Osteocyte (in vitro differentiated cells): ENCODE data around the gene WIF1. TPM values are rescaled to one million over a fixed set of nuclear protein-coding genes. Genes with fewer than 3 reads are reported as not detected.

Source experiments
- DNase-seq: peaks from one replicate; pipeline ENCODE4 v3.0.0; 2021; ENCODE audit warnings: mixed read lengths; ENCODE audit not compliant: unreplicated experiment; ENCODE audit errors: extremely low spot score
- H3K27ac Mint-ChIP-seq: one replicate; pipeline ENCODE4 v1.8.0; 2021; ENCODE audit warnings: mild to moderate bottlenecking, mixed read lengths; ENCODE audit not compliant: unreplicated experiment
- H3K27me3 Mint-ChIP-seq: one replicate; pipeline ENCODE4 v1.8.0; 2021; ENCODE audit warnings: mixed read lengths; ENCODE audit not compliant: unreplicated experiment
- H3K36me3 Mint-ChIP-seq: one replicate; pipeline ENCODE4 v1.8.0; 2021; ENCODE audit warnings: mixed read lengths; ENCODE audit not compliant: unreplicated experiment
- H3K4me1 Mint-ChIP-seq: one replicate; pipeline ENCODE4 v1.8.0; 2021; ENCODE audit warnings: mixed read lengths; ENCODE audit not compliant: unreplicated experiment
- H3K4me3 Mint-ChIP-seq: one replicate; pipeline ENCODE4 v1.8.0; 2021; ENCODE audit warnings: mild to moderate bottlenecking, moderate library complexity, mixed read lengths; ENCODE audit not compliant: unreplicated experiment
- H3K9me3 Mint-ChIP-seq: one replicate; pipeline ENCODE4 v1.8.0; 2021; ENCODE audit warnings: mixed read lengths; ENCODE audit not compliant: unreplicated experiment
- total RNA-seq: library from RNA; stranded (reverse); gene quantifications from 2 replicates; pipeline ENCODE4 v1.2.1, GENCODE V29; 2021
- TF ChIP-seq, protein P1 (sequence below): fragments of 200-600 bp; sonication (generic); IDR thresholded peaks from 2 replicates; pipeline ENCODE4 v1.5.0; 2021; ENCODE audit warnings: antibody characterized with exemption, mild to moderate bottlenecking, moderate library complexity

WIF1 gene
- total RNA-seq, 1 donor from 2014 or later = not detected

DNA sequence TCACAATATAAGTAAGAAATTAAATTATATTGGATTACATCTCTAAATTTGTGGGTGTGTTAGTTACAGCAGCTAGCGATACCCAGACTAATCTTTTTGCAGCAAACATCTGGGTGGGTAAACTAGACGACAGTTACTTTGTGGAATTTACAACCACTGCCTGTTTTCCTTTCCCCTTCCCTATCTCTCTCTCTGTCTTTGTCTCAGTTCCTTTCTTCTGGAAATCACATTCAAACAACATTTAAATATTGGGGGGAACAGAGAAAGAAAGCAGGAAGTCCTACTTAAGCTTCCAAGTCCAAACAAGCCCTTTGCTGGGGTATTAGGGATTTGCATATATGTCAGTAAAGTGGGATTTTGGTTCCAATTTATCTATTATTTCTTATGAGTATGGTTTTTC lies 97.6 kb downstream of the WIF1 start:
- Mint-ChIP-seq H3K27ac (no peak overlapping the region), H3K4me1 (no peaks in the 10 kb centered on the region), H3K4me3 (no peak overlapping the region), H3K9me3 (peaks cover 10% of the 10 kb centered on the region), H3K36me3 (no peaks in the 10 kb centered on the region), H3K27me3 (peaks cover 16% of the 10 kb centered on the region)
- TF ChIP-seq, protein P1, sequence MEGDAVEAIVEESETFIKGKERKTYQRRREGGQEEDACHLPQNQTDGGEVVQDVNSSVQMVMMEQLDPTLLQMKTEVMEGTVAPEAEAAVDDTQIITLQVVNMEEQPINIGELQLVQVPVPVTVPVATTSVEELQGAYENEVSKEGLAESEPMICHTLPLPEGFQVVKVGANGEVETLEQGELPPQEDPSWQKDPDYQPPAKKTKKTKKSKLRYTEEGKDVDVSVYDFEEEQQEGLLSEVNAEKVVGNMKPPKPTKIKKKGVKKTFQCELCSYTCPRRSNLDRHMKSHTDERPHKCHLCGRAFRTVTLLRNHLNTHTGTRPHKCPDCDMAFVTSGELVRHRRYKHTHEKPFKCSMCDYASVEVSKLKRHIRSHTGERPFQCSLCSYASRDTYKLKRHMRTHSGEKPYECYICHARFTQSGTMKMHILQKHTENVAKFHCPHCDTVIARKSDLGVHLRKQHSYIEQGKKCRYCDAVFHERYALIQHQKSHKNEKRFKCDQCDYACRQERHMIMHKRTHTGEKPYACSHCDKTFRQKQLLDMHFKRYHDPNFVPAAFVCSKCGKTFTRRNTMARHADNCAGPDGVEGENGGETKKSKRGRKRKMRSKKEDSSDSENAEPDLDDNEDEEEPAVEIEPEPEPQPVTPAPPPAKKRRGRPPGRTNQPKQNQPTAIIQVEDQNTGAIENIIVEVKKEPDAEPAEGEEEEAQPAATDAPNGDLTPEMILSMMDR = no peak
- no peak for DNase-seq

DNA sequence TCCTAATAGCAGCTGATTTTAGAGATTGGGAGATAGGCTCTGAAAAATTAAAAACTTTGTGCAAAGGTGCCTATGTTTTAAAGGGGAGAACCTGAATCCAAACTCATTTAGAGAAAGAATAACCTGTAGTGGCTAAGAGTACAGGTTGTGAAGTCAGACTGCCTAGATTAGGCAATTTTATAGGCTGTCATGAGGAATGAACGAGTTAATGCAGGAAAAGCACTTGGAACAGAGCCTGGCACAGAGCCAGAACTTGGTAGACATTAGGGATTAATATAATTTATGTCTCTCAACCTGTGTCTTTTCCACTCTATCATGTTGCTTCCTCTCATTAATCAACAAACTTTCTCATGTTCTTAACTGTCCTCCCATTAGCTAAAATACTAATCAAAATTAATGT lies 98.1 kb downstream of the WIF1 start:
- H3K27ac Mint-ChIP-seq = no peak overlapping the region
- DNase-seq = no peak
- H3K4me3 Mint-ChIP-seq = no peak overlapping the region
- H3K4me1 Mint-ChIP-seq = no peaks in the 10 kb centered on the region
- TF ChIP-seq, protein P1 = no peak
- peaks cover 16% of the 10 kb centered on the region for H3K27me3 Mint-ChIP-seq
- H3K36me3 Mint-ChIP-seq = no peaks in the 10 kb centered on the region
- H3K9me3 Mint-ChIP-seq = peaks cover 9% of the 10 kb centered on the region

DNA sequence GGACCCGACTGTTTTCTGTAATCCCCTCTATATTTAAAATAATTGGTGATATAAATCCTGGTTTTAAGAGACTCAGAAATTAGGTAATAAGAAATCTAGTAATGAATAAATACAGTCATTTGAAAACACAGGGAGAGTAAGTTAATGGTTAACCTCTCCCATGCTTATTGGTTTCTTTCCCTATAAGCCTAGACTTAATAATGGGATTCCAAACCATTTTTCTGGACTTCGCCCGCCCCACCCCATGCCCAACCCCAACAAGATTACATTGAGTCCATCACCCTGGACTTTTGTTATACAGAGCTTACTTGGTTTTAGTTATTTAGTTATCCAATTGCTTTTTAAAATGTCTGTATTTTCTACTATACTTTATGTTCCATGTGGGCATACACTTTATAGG lies 98.7 kb downstream of the WIF1 start:
- no peak overlapping the region for H3K4me3 Mint-ChIP-seq
- peaks cover 4% of the 10 kb centered on the region for H3K9me3 Mint-ChIP-seq
- no peaks in the 10 kb centered on the region for H3K36me3 Mint-ChIP-seq
- no peak for DNase-seq
- H3K27me3 Mint-ChIP-seq = peaks cover 17% of the 10 kb centered on the region
- H3K4me1 Mint-ChIP-seq = no peaks in the 10 kb centered on the region
- TF ChIP-seq, protein P1 = no peak
- H3K27ac Mint-ChIP-seq = no peak overlapping the region

DNA sequence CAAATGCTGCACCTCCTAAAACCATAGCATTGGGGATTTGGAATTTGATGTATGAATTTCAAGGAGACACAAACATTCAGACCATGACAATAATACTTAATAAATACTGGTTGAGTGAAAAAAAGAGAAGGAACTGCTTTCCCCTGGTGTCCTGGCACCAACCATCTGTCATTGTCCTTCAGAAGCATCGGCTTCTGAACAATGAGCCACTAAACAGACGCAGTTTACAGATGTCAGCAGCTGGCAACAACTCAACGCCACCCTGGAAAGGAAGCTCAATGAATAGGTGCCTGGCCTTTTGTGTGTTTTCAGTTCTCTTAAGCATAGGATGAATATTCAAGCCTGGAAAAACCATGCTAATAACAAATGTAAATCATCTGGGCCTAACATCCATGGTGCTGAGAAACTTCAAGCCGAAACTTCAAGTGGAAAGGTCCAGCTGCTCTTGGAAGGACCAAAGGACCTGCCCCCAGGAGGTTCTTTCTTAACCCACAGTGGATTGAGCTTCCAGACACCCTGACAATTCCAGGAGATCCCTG lies 101.3 kb downstream of the WIF1 start:
- TF ChIP-seq, protein P1 = no peak
- no peaks in the 10 kb centered on the region for H3K36me3 Mint-ChIP-seq

DNA sequence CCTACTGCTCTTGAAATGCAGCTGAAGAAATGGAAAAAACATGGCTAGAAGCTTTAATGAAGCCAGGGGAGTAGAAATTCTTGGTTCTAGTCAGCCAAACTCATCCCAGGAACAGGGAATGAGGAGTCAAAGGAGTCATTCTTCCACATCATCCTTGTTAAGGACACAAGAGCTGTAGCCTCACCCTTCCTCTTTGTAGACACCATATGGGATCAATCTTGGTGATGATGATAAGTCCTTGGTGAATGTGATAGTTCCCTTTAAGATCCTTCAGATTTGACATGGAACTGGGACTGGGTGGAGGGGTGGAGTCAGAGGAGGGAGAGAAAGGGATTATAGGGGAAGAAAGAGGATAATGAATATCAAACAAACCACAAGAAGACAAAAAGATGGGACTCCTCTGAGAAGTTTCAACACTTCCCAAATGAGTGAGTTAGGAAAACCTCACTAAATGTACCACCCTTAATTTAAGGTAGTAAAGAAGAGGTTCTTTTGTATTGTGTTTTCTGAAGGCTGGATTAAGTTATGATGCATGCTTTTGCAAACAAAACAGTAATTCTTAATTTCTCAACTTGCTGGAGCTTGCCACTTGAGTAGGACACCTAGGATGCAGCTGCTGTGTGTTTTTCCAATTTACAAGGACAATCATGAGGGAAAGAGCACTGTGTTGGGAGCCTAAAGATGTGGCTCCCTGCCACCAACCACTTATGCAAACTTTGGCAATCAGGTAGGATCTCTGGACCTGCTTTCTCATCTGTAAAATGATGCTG lies 104.0 kb downstream of the WIF1 start:
- no peak overlapping the region for H3K27ac Mint-ChIP-seq
- TF ChIP-seq, protein P1 = no peak
- H3K36me3 Mint-ChIP-seq = no peaks in the 10 kb centered on the region
- H3K4me3 Mint-ChIP-seq = no peak overlapping the region
- H3K27me3 Mint-ChIP-seq = peaks cover 33% of the 10 kb centered on the region
- H3K9me3 Mint-ChIP-seq = no peaks in the 10 kb centered on the region
- no peaks in the 10 kb centered on the region for H3K4me1 Mint-ChIP-seq
- no peak for DNase-seq

More for the DNA sequence above, 101.3 kb downstream of the WIF1 start:
- Mint-ChIP-seq H3K27ac (no peak overlapping the region), H3K4me1 (no peaks in the 10 kb centered on the region), H3K27me3 (peaks cover 25% of the 10 kb centered on the region), H3K9me3 (no peaks in the 10 kb centered on the region), H3K4me3 (no peak overlapping the region)
- no peak for DNase-seq
